Endothelial cell of umbilical vein (primary cell): Measurements from ENCODE around the gene NDUFAB1. TPM values are rescaled to one million over a fixed set of nuclear protein-coding genes. Genes with fewer than 3 reads are reported as not detected.

ENCODE experiments used
- BruUV-seq: library from RNA; stranded (reverse); fragments of 400-500 nt; replicated peaks from 2 replicates; lab custom pipeline; 2021; lab: Mats Ljungman, UMichigan
- CTCF ChIA-PET: fragments of 300-600, 350-600 bp; sonication (Branson Sonifier 250); formaldehyde crosslinking; loops from one replicate; lab custom pipeline; 2021; ENCODE audit warnings: antibody characterized with exemption, inconsistent platforms; lab: Charles Lee
- POLR2A ChIA-PET: fragments of 300-600, 350-600 bp; sonication (Branson Sonifier 250); formaldehyde crosslinking; loops from one replicate; lab custom pipeline; 2021; ENCODE audit warnings: antibody characterized with exemption, inconsistent platforms; lab: Charles Lee
- DNase-seq: peaks from one replicate; pipeline ENCODE4 v3.0.0-alpha.2; 2011; ENCODE audit warnings: low read depth, low spot score
- FAIRE-seq: peaks from 2 replicates; lab custom pipeline; 2011; peaks lifted over from hg19 to GRCh38; lab: Jason Lieb, UNC
- H2AFZ ChIP-seq: 2 replicates; pipeline ENCODE4 v1.6.0; 2012; ENCODE audit warnings: low read depth, low read length, control low read depth, inconsistent platforms
- H3K27ac ChIP-seq: 2 replicates; pipeline ENCODE4 v1.5.1; 2011; ENCODE audit warnings: low read depth, mild to moderate bottlenecking, control low read depth, low read length, moderate library complexity; ENCODE audit not compliant: insufficient read depth
- H3K27me3 ChIP-seq, 2 experiments: 2 replicates each; pipeline versions ENCODE4 v1.6.0 to v1.6.1; 2011; ENCODE audit warnings: low read length in 2 of 2, mixed read lengths in 1 of 2; ENCODE audit not compliant: control insufficient read depth in 2 of 2, insufficient read depth in 2 of 2
- H3K36me3 ChIP-seq, 2 experiments: 2 replicates in 1 of 2; 3 replicates in 1 of 2; pipeline ENCODE4 v1.5.1; 2011; ENCODE audit warnings: low read length in 2 of 2, mild to moderate bottlenecking in 1 of 2, moderate library complexity in 1 of 2; ENCODE audit not compliant: control insufficient read depth in 2 of 2, insufficient read depth in 2 of 2; ENCODE audit errors: extremely low read depth in 1 of 2
- H3K4me1 ChIP-seq: 3 replicates; pipeline ENCODE4 v1.5.1; 2011; ENCODE audit warnings: mild to moderate bottlenecking, low read length; ENCODE audit not compliant: control insufficient read depth, insufficient read depth; ENCODE audit errors: extremely low read depth
- H3K4me2 ChIP-seq: 2 replicates; pipeline ENCODE4 v1.6.1; 2011; ENCODE audit warnings: low read length, control low read depth, mixed read lengths; ENCODE audit not compliant: insufficient read depth
- H3K4me3 ChIP-seq, 3 experiments: fragments of 200-600 bp in 1 of 3; sonication (generic), shearing (Covaris generic) in 1 of 3; replicated peaks in 1 of 3; 2 replicates each; pipeline ENCODE4 v1.5.1; 2011 to 2016; ENCODE audit warnings: control low read depth in 3 of 3, low read length in 3 of 3, mild to moderate bottlenecking in 2 of 3, inconsistent platforms in 1 of 3, low read depth in 1 of 3, moderate library complexity in 1 of 3; ENCODE audit not compliant: insufficient read depth in 1 of 3
- H3K79me2 ChIP-seq: 2 replicates; pipeline ENCODE4 v1.6.0; 2012; ENCODE audit warnings: low read length, inconsistent platforms; ENCODE audit not compliant: control insufficient read depth, insufficient read depth
- H3K9ac ChIP-seq: replicated peaks from 2 replicates; pipeline ENCODE3; 2011; ENCODE audit warnings: low read length, control low read depth; ENCODE audit not compliant: insufficient read depth; ENCODE audit errors: extremely low read depth
- H3K9me1 ChIP-seq: replicated peaks from 3 replicates; pipeline ENCODE4 v1.6.0; 2011; ENCODE audit warnings: mild to moderate bottlenecking, low read length; ENCODE audit not compliant: control insufficient read depth, insufficient read depth; ENCODE audit errors: extremely low read depth
- H3K9me3 ChIP-seq: replicated peaks from 2 replicates; pipeline ENCODE4 v1.5.1; 2012; ENCODE audit warnings: low read length, inconsistent platforms; ENCODE audit not compliant: control insufficient read depth, insufficient read depth
- H4K20me1 ChIP-seq: replicated peaks from 2 replicates; pipeline ENCODE3; 2011; ENCODE audit warnings: mild to moderate bottlenecking, low read length; ENCODE audit not compliant: control insufficient read depth, insufficient read depth; ENCODE audit errors: extremely low read depth
- CTCF ChIP-seq, 2 donors: IDR thresholded peaks; 1 replicate in 1 of 2; 2 replicates in 1 of 2; pipeline ENCODE4 v1.5.1; 2011; ENCODE audit warnings: low read length in 2 of 2, mild to moderate bottlenecking in 2 of 2, moderate library complexity in 2 of 2, control low read depth in 1 of 2, inconsistent platforms in 1 of 2, low read depth in 1 of 2; ENCODE audit not compliant: insufficient read depth in 1 of 2; ENCODE audit errors: extremely low read depth in 1 of 2
- EZH2 ChIP-seq: IDR thresholded peaks from 2 replicates; pipeline ENCODE4 v1.6.1; 2012; ENCODE audit warnings: borderline replicate concordance, low read depth, mild to moderate bottlenecking, moderate library complexity, low read length, inconsistent platforms; ENCODE audit not compliant: severe bottlenecking
- FOS ChIP-seq: IDR thresholded peaks from 2 replicates; pipeline ENCODE4 v1.6.1; 2011; ENCODE audit warnings: mild to moderate bottlenecking, low read length, moderate library complexity, borderline replicate concordance; ENCODE audit not compliant: insufficient read depth
- GATA2 ChIP-seq: IDR thresholded peaks from 2 replicates; pipeline ENCODE4 v1.7.0; 2011; ENCODE audit warnings: low read depth, mild to moderate bottlenecking, moderate library complexity, mixed read lengths, low read length; ENCODE audit not compliant: insufficient read length, insufficient read depth
- JUN ChIP-seq: IDR thresholded peaks from 2 replicates; pipeline ENCODE4 v1.6.1; 2011; ENCODE audit warnings: borderline replicate concordance, low read depth; ENCODE audit not compliant: insufficient read length, insufficient read depth
- MAX ChIP-seq: IDR thresholded peaks from 2 replicates; pipeline ENCODE4 v1.6.1; 2011; ENCODE audit not compliant: insufficient read depth, insufficient read length
- MYC ChIP-seq: IDR thresholded peaks from one replicate; pipeline ENCODE4 v1.6.1; 2011; ENCODE audit warnings: mild to moderate bottlenecking, low read depth, low read length
- POLR2A ChIP-seq: IDR thresholded peaks from 2 replicates; pipeline ENCODE4 v1.6.1; 2012; ENCODE audit warnings: low read depth, mild to moderate bottlenecking, control low read depth, low read length
- POLR2AphosphoS5 ChIP-seq: IDR thresholded peaks from 2 replicates; pipeline ENCODE4 v1.6.1; 2012; ENCODE audit warnings: low read depth, mild to moderate bottlenecking, control low read depth, low read length, moderate library complexity; ENCODE audit not compliant: insufficient read depth
- dilution Hi-C: fragments of 300-500 bp; cut with MboI; formaldehyde crosslinking; loops from one replicate; pipeline ENCODE4 v1.15.0; 2019; ENCODE audit warnings: low sequenced_read_pairs; ENCODE audit not compliant: extremely low pct_ligation_motif_present
- intact Hi-C: fragments of 100-400 bp; cut with micrococcal nuclease; formaldehyde crosslinking; loops from one replicate; pipeline ENCODE4 v1.10.0; 2022
- polyA plus RNA-seq, 4 experiments: library from polyadenylated mRNA; depleted of rRNA in 3 of 4; stranded (reverse) in 3 of 4; unstranded in 1 of 4; fragments of >200 nt; gene quantifications; 2 replicates each; pipeline versions ENCODE4 v1.2.1 to v1.2.3, GENCODE V29; 2011 to 2012; ENCODE audit warnings: missing spikeins in 1 of 4
- total RNA-seq: library from RNA; stranded (reverse); gene quantifications from 2 replicates; pipeline ENCODE4 v1.2.3, GENCODE V29; 2021

The NDUFAB1 gene
- total and polyA plus RNA-seq, 2 donors (not counting 3 experiments of a cell fraction or from before 2014, with no cell fraction given), result 112 to 228 TPM

DNA sequence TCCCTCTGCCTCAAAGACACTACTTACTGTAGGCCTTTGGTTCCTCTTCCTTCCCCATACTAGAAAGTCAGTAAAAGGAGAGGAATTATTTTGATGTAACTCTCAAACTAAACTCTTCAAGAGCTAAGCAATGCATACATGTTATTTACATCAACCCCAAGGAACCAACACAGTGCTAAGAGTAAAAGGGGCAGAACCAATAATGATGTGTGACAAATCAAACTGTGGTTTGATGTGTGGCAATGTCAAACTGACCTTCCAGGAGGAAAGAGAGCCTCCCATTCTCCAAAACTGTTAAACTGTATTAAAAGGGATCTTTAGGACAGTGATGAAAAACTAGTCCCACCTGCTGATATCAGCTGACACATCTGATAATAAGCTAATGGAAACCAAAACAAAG is 15.7 kb downstream of the NDUFAB1 start:
- intact Hi-C loops (no loop called here), dilution Hi-C loops (no loop called here)
- CTCF ChIA-PET, result interaction anchor here (0.6 kb wide), 1 partner anchor 30 kb away, joined by 4 read pairs; no protein-coding TSS in a partner anchor
- no peak overlapping the region for H3K27ac ChIP-seq
- H3K4me2 ChIP-seq, result no peak overlapping the region
- H3K9me3 ChIP-seq, result no peaks in the 10 kb centered on the region
- H3K4me3 ChIP-seq, result no peak overlapping the region
- no peak for FAIRE-seq
- BruUV-seq, result no TSS peak
- H3K79me2 ChIP-seq, result peaks cover 2% of the 10 kb centered on the region
- no peaks in the 10 kb centered on the region for H4K20me1 ChIP-seq
- peaks cover 10 to 19% of the 10 kb centered on the region in 2 experiments for H3K36me3 ChIP-seq
- H3K4me1 ChIP-seq, result peaks cover 2% of the 10 kb centered on the region
- H3K27me3 ChIP-seq, result no peaks in the 10 kb centered on the region
- POLR2A ChIA-PET, result no interaction called here
- no peak for DNase-seq
- H2AFZ ChIP-seq, result no peak overlapping the region
- no peaks in the 10 kb centered on the region for H3K9me1 ChIP-seq
- no peak for TF ChIP-seq CTCF (IDR thresholded peaks at IDR 0.05; ENCODE audit: extremely low read depth in 1 of 2, insufficient read depth in 1 of 2, low read depth in 1 of 2, low read length in 2 of 2)
- no peak for TF ChIP-seq MYC
- no peak for TF ChIP-seq EZH2
- no peak for TF ChIP-seq GATA2
- TF ChIP-seq POLR2A, result no peak
- TF ChIP-seq POLR2AphosphoS5, result no peak
- TF ChIP-seq MAX, result no peak
- TF ChIP-seq FOS, result no peak
- TF ChIP-seq JUN, result no peak
- H3K9ac ChIP-seq, result no peak overlapping the region
